Measurements from ENCODE around the gene TLCD3B. TPM values are rescaled to one million over a fixed set of nuclear protein-coding genes. Genes with fewer than 3 reads are reported as not detected.
"Not testable (repeated sequence)": the region's sequence is repeated elsewhere in the genome, so short reads cannot be mapped to it uniquely, and the experiment has no call there.

The TLCD3B gene
- total RNA-seq, 1 experiment from 2014 or later: not detected

GRCh38 chr16:30060836-30061554, 29.9 kb upstream of the TLCD3B start:
- DNase-seq (ENCODE audit: low read depth): no peak

GRCh38 chr16:30060346-30060745, 29.3 kb upstream of the TLCD3B start:
- no peak for DNase-seq (ENCODE audit: low read depth)

- no peak for DNase-seq (ENCODE audit: low read depth)
Measured at GRCh38 chr16:30054959-30055553, 24.0 kb upstream of the TLCD3B start.

GRCh38 chr16:30054451-30054850, 23.4 kb upstream of the TLCD3B start:
- DNase-seq (ENCODE audit: low read depth): no peak

- peak; percentile 58 for DNase-seq (ENCODE audit: low read depth)
Measured at GRCh38 chr16:30053376-30054015, 22.4 kb upstream of the TLCD3B start.

- DNase-seq (ENCODE audit: low read depth): peak; percentile 94
Measured at GRCh38 chr16:30052671-30053372, 21.8 kb upstream of the TLCD3B start.

- peak; percentile 74 for DNase-seq (ENCODE audit: low read depth)
Measured at GRCh38 chr16:30051518-30051917, 20.4 kb upstream of the TLCD3B start.

GRCh38 chr16:30049871-30050270, 18.8 kb upstream of the TLCD3B start:
- DNase-seq (ENCODE audit: low read depth): no peak

- no peak for DNase-seq (ENCODE audit: low read depth)
Measured at GRCh38 chr16:30046588-30046987, 15.5 kb upstream of the TLCD3B start.

GRCh38 chr16:30046178-30046577, 15.1 kb upstream of the TLCD3B start:
- no peak for DNase-seq (ENCODE audit: low read depth)

GRCh38 chr16:30041841-30042240, 10.8 kb upstream of the TLCD3B start:
- no peak for DNase-seq (ENCODE audit: low read depth)

- DNase-seq (ENCODE audit: low read depth): not testable (repeated sequence)
Measured at GRCh38 chr16:30040690-30041089, 9.6 kb upstream of the TLCD3B start.

GRCh38 chr16:30040221-30040620, 9.2 kb upstream of the TLCD3B start:
- DNase-seq (ENCODE audit: low read depth): no peak

- no peak for DNase-seq (ENCODE audit: low read depth)
Measured at GRCh38 chr16:30033270-30033669, 2.2 kb upstream of the TLCD3B start.

- DNase-seq (ENCODE audit: low read depth): peak; percentile 71
Measured at GRCh38 chr16:30032083-30032819, 1.2 kb upstream of the TLCD3B start.

- DNase-seq (ENCODE audit: low read depth): no peak
Measured at GRCh38 chr16:30031477-30031918, 427 bp upstream of the TLCD3B start.

- DNase-seq (ENCODE audit: low read depth): no peak
Measured at GRCh38 chr16:30030011-30030685, 923 bp downstream of the TLCD3B start.

GRCh38 chr16:30028438-30029076, 2.5 kb downstream of the TLCD3B start:
- DNase-seq (ENCODE audit: low read depth): no peak

GRCh38 chr16:30027588-30028437, 3.3 kb downstream of the TLCD3B start:
- DNase-seq (ENCODE audit: low read depth): no peak

GRCh38 chr16:30026449-30026848, 4.6 kb downstream of the TLCD3B start:
- DNase-seq (ENCODE audit: low read depth): no peak
